ENCODE results near the gene SH3PXD2B.

The SH3PXD2B gene

DNA sequence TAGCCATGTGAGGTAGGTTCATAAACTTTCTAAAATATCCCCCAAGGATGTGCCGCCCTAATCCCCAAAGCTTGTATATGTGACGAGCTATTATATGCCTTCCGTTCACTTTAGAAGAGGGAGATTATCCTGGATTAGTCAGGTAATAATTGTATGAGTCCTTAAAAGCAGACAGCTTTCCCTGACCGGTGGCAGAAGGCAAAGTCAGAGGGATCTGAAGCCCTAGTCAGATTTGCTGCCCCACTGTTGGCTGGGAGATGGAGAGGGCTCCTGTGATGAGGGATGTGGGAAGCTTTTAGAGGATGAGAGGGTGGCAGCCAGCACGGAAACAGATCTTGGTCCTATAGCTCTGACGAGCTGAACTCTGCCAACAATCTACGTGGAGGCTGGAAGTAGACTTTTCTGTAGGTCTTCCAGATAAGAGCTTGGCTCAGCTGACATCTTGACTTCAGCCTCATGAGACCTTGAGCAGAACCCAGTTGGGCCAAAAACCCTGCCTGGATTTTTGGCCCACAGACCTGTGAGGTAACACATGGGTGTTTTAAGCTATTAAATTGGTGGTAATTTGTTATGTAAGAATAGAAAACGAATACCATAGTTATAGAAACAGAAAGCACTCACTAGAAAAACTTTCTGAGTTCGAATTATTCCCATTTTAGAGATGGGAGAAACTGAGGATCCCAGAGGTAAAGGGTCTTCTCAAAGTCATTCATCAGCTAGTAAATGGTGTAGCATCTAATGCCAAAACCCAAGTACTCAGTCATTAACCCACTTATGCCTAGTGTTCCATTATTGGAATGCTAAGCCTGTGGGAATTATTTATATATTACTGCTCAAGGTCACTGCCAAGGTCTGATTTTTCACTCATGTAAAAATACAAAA, 48.9 kb downstream of the SH3PXD2B start:
- H2AK5ac ChIP-seq (ENCODE audit: low read length): no peak overlapping the region
- DNase-seq: no peak
- no peak overlapping the region for H2BK5ac ChIP-seq (ENCODE audit: low read length)
- H3K4me3 ChIP-seq (ENCODE audit: low read length): no peak overlapping the region
- no peak overlapping the region for H3K56ac ChIP-seq (ENCODE audit: low read length)
- H2BK120ac ChIP-seq (ENCODE audit: low read depth, low read length): no peak overlapping the region
- H3K27me3 ChIP-seq (ENCODE audit: insufficient read depth, low read length, poor library complexity): no peaks in the 10 kb centered on the region
- no CpG with 5 or more reads among the region's 9 CpGs for WGBS (ENCODE audit: extremely low coverage, insufficient coverage, low lambda C conversion rate)
- no peak overlapping the region for H3K27ac ChIP-seq (ENCODE audit: low read depth, low read length)
- H3K18ac ChIP-seq (ENCODE audit: low read length): no peak overlapping the region
- H3K9ac ChIP-seq (ENCODE audit: low read length): no peak overlapping the region
- H3K4me1 ChIP-seq (ENCODE audit: control insufficient read depth, low read depth, low read length): no peaks in the 10 kb centered on the region
- no peaks in the 10 kb centered on the region for H3K79me1 ChIP-seq (ENCODE audit: low read length)
- H3K79me2 ChIP-seq (ENCODE audit: control insufficient read depth, insufficient read depth, low read length): no peaks in the 10 kb centered on the region
- H3K4me2 ChIP-seq (ENCODE audit: low read length): no peak overlapping the region
- H3K23ac ChIP-seq (ENCODE audit: low read length): no peak overlapping the region
- H3K4ac ChIP-seq (ENCODE audit: low read depth, low read length): no peak overlapping the region
- H3K36me3 ChIP-seq (ENCODE audit: control insufficient read depth, insufficient read depth, low read length): no peaks in the 10 kb centered on the region
- H2BK15ac ChIP-seq (replicated peaks; ENCODE audit: low read depth): no peak overlapping the region
- no peak overlapping the region for H4K8ac ChIP-seq (ENCODE audit: low read depth, low read length)
- no peak overlapping the region for H4K5ac ChIP-seq (ENCODE audit: low read length)

DNA sequence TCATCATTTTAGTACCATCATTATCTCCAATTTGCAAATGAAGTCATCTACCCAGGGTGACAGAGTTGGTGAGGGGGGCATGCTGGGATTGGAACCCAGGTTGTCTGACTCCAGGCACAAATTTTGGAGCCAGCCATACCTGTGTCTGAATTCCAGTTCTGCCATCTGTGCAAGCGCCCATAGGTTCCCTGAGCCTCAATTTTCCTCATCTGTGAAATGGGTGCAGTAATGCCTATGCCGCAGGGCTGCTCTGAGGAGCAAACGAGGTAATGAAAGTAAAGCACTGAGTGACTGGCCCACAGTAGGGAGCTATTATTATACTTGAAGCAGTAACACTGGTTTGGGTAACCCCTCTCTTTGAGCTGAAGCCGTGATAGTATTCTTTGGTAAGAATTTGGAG, 49.6 kb downstream of the SH3PXD2B start:
- no peak overlapping the region for H2AK5ac ChIP-seq (ENCODE audit: low read length)
- no peak overlapping the region for H4K5ac ChIP-seq (ENCODE audit: low read length)
- H2BK120ac ChIP-seq (ENCODE audit: low read depth, low read length): no peak overlapping the region
- no peak overlapping the region for H2BK5ac ChIP-seq (ENCODE audit: low read length)
- H3K18ac ChIP-seq (ENCODE audit: low read length): no peak overlapping the region
- no peak overlapping the region for H2BK15ac ChIP-seq (replicated peaks; ENCODE audit: low read depth)
- H3K4ac ChIP-seq (ENCODE audit: low read depth, low read length): no peak overlapping the region
- H3K9ac ChIP-seq (ENCODE audit: low read length): no peak overlapping the region
- H3K4me2 ChIP-seq (ENCODE audit: low read length): no peak overlapping the region
- no peaks in the 10 kb centered on the region for H3K79me2 ChIP-seq (ENCODE audit: control insufficient read depth, insufficient read depth, low read length)
- no peak overlapping the region for H4K8ac ChIP-seq (ENCODE audit: low read depth, low read length)
- no peak overlapping the region for H3K23ac ChIP-seq (ENCODE audit: low read length)
- DNase-seq: no peak
- no peaks in the 10 kb centered on the region for H3K4me1 ChIP-seq (ENCODE audit: control insufficient read depth, low read depth, low read length)
- no peak overlapping the region for H3K56ac ChIP-seq (ENCODE audit: low read length)
- H3K79me1 ChIP-seq (ENCODE audit: low read length): no peaks in the 10 kb centered on the region
- no peak overlapping the region for H3K4me3 ChIP-seq (ENCODE audit: low read length)
- no peaks in the 10 kb centered on the region for H3K27me3 ChIP-seq (ENCODE audit: insufficient read depth, low read length, poor library complexity)
- no peaks in the 10 kb centered on the region for H3K36me3 ChIP-seq (ENCODE audit: control insufficient read depth, insufficient read depth, low read length)
- WGBS (ENCODE audit: extremely low coverage, insufficient coverage, low lambda C conversion rate): no CpG with 5 or more reads among the region's 4 CpGs
- H3K27ac ChIP-seq (ENCODE audit: low read depth, low read length): no peak overlapping the region

DNA sequence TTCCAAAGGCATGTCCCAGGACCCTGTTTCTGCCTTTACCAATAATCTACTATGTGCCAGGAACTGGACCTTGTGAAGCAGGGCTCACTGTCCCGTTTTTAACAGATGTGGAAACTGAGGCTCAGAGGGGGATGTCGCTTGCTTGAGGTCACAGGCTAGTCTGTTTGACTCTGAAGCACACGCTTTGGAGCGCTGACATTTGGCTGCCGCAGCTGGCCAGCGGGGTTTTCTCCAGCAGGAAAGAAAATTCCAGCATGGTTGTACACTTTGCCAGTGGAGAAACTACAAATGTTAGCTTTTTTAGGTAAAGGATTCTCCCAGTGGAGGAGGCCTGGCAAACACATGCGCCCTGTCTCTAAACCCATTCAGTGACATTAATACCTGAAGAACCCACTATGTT, 50.5 kb downstream of the SH3PXD2B start:
- Histone ChIP-seq H3K4me2 (ENCODE audit: low read length) (no peak overlapping the region), H3K79me2 (ENCODE audit: control insufficient read depth, insufficient read depth, low read length) (no peaks in the 10 kb centered on the region), H2AK5ac (ENCODE audit: low read length) (no peak overlapping the region), H3K23ac (ENCODE audit: low read length) (no peak overlapping the region), H3K9ac (ENCODE audit: low read length) (no peak overlapping the region), H3K36me3 (ENCODE audit: control insufficient read depth, insufficient read depth, low read length) (no peaks in the 10 kb centered on the region), H3K27ac (ENCODE audit: low read depth, low read length) (no peak overlapping the region), H3K4me3 (ENCODE audit: low read length) (no peak overlapping the region), H3K4ac (ENCODE audit: low read depth, low read length) (no peak overlapping the region), H3K56ac (ENCODE audit: low read length) (no peak overlapping the region), H3K18ac (ENCODE audit: low read length) (no peak overlapping the region), H2BK5ac (ENCODE audit: low read length) (no peak overlapping the region), H2BK120ac (ENCODE audit: low read depth, low read length) (no peak overlapping the region), H4K5ac (ENCODE audit: low read length) (no peak overlapping the region), H3K27me3 (ENCODE audit: insufficient read depth, low read length, poor library complexity) (no peaks in the 10 kb centered on the region), H4K8ac (ENCODE audit: low read depth, low read length) (no peak overlapping the region), H3K79me1 (ENCODE audit: low read length) (no peaks in the 10 kb centered on the region), H2BK15ac (replicated peaks; ENCODE audit: low read depth) (no peak overlapping the region), H3K4me1 (ENCODE audit: control insufficient read depth, low read depth, low read length) (no peaks in the 10 kb centered on the region)
- no peak for DNase-seq
- WGBS (ENCODE audit: extremely low coverage, insufficient coverage, low lambda C conversion rate): no CpG with 5 or more reads among the region's 7 CpGs

- no peak overlapping the region for H3K4me3 ChIP-seq (ENCODE audit: low read length)
- no peak overlapping the region for H3K56ac ChIP-seq (ENCODE audit: low read length)
- no peak overlapping the region for H4K5ac ChIP-seq (ENCODE audit: low read length)
- H3K18ac ChIP-seq (ENCODE audit: low read length): no peak overlapping the region
- H2BK15ac ChIP-seq (replicated peaks; ENCODE audit: low read depth): no peak overlapping the region
- H3K9ac ChIP-seq (ENCODE audit: low read length): no peak overlapping the region
- H3K79me2 ChIP-seq (ENCODE audit: control insufficient read depth, insufficient read depth, low read length): no peaks in the 10 kb centered on the region
- DNase-seq: no peak
- no peak overlapping the region for H3K27ac ChIP-seq (ENCODE audit: low read depth, low read length)
- WGBS (ENCODE audit: extremely low coverage, insufficient coverage, low lambda C conversion rate): no CpG with 5 or more reads among the region's 11 CpGs
- H3K36me3 ChIP-seq (ENCODE audit: control insufficient read depth, insufficient read depth, low read length): no peaks in the 10 kb centered on the region
- H2AK5ac ChIP-seq (ENCODE audit: low read length): no peak overlapping the region
- no peak overlapping the region for H3K4ac ChIP-seq (ENCODE audit: low read depth, low read length)
- no peak overlapping the region for H3K4me2 ChIP-seq (ENCODE audit: low read length)
- H2BK5ac ChIP-seq (ENCODE audit: low read length): no peak overlapping the region
- no peaks in the 10 kb centered on the region for H3K79me1 ChIP-seq (ENCODE audit: low read length)
- no peak overlapping the region for H4K8ac ChIP-seq (ENCODE audit: low read depth, low read length)
- H2BK120ac ChIP-seq (ENCODE audit: low read depth, low read length): no peak overlapping the region
- no peaks in the 10 kb centered on the region for H3K4me1 ChIP-seq (ENCODE audit: control insufficient read depth, low read depth, low read length)
- no peak overlapping the region for H3K23ac ChIP-seq (ENCODE audit: low read length)
- H3K27me3 ChIP-seq (ENCODE audit: insufficient read depth, low read length, poor library complexity): no peaks in the 10 kb centered on the region
Measured at GRCh38 chr5:172403189-172403796, 51.0 kb downstream of the SH3PXD2B start.

DNA sequence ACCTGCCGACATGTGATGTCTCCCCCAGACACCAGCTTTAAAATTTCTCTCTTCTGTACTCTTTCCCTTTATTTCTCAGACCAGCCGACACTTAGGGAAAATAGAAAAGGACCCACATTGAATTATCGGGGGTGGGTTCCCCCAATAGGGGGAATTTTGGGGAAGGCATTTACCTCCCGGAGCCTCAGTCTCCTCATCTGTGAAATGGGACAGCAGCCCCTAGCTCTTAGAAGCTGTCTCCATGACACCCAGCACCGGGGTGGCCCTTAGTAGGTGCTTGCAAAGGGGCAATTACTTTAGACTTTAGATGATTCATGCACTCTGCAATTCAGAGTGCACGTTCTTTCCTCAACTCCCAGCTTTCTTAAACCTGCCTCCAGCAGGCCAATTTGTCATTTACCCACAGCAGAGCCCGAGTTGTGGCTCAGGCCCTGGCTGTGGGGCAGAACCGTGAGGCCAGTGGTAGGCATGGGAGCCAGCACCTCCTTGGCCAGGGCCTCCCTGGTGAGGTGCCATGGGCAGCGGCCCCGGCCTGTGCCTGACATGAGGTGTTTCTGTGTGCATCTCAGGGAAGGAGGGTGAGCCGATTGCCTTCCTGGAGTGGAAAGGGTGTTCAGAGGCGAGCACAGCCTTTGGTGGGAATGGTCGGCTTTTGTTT, 51.7 kb downstream of the SH3PXD2B start:
- Histone ChIP-seq H3K36me3 (ENCODE audit: control insufficient read depth, insufficient read depth, low read length) (no peaks in the 10 kb centered on the region), H2BK120ac (ENCODE audit: low read depth, low read length) (no peak overlapping the region)
- WGBS (ENCODE audit: extremely low coverage, insufficient coverage, low lambda C conversion rate): no CpG with 5 or more reads among the region's 13 CpGs

More for the DNA sequence above, 51.7 kb downstream of the SH3PXD2B start:
- H2BK5ac ChIP-seq (ENCODE audit: low read length): no peak overlapping the region
- no peak overlapping the region for H3K9ac ChIP-seq (ENCODE audit: low read length)
- H3K4me3 ChIP-seq (ENCODE audit: low read length): no peak overlapping the region
- H3K27me3 ChIP-seq (ENCODE audit: insufficient read depth, low read length, poor library complexity): no peaks in the 10 kb centered on the region
- no peak overlapping the region for H3K4ac ChIP-seq (ENCODE audit: low read depth, low read length)
- H3K23ac ChIP-seq (ENCODE audit: low read length): no peak overlapping the region
- no peak overlapping the region for H4K8ac ChIP-seq (ENCODE audit: low read depth, low read length)
- H3K4me1 ChIP-seq (ENCODE audit: control insufficient read depth, low read depth, low read length): no peaks in the 10 kb centered on the region
- no peak overlapping the region for H3K56ac ChIP-seq (ENCODE audit: low read length)
- no peak overlapping the region for H3K27ac ChIP-seq (ENCODE audit: low read depth, low read length)
- no peak overlapping the region for H3K4me2 ChIP-seq (ENCODE audit: low read length)
- H3K79me1 ChIP-seq (ENCODE audit: low read length): no peaks in the 10 kb centered on the region
- DNase-seq: no peak
- H3K18ac ChIP-seq (ENCODE audit: low read length): no peak overlapping the region
- no peak overlapping the region for H2BK15ac ChIP-seq (replicated peaks; ENCODE audit: low read depth)
- H2AK5ac ChIP-seq (ENCODE audit: low read length): no peak overlapping the region
- H4K5ac ChIP-seq (ENCODE audit: low read length): no peak overlapping the region
- H3K79me2 ChIP-seq (ENCODE audit: control insufficient read depth, insufficient read depth, low read length): no peaks in the 10 kb centered on the region
